ENCODE measurements around the gene RAD52.

Gene RAD52

DNA sequence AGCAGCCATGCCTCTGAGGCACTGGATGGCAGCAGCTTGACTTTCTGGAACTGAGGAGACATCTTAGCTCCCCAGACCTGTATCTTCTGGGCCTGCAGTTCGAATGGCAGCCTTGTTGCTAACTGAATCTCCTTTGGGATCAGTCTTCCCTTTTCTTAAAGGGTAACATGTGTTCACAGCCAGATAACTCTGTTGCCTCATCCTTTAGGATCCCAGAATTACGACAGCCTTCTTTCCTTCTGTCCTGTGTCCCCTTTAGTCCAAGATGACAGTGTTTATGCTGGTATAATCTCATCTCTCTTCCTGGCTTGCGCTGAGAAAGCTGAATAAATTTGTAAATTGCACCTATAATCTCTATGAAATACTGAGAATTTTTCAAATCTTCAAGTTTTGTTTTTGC is 32.5 kb upstream of the RAD52 start:
- H3K4me2 ChIP-seq (ENCODE audit: low read length), result no peak overlapping the region
- H3K4me1 ChIP-seq (ENCODE audit: control insufficient read depth, insufficient read depth, low read length), result peaks cover 9% of the 10 kb centered on the region
- H3K9ac ChIP-seq (ENCODE audit: low read depth, low read length), result no peak overlapping the region
- H3K27me3 ChIP-seq (ENCODE audit: control insufficient read depth, insufficient read depth, low read length), result no peaks in the 10 kb centered on the region
- H3K4me3 ChIP-seq (ENCODE audit: low read length), result no peak overlapping the region
- no peaks in the 10 kb centered on the region for H3K9me3 ChIP-seq (replicated peaks; ENCODE audit: low read length)
- no peaks in the 10 kb centered on the region for H3K36me3 ChIP-seq (ENCODE audit: insufficient read depth, low read length)

DNA sequence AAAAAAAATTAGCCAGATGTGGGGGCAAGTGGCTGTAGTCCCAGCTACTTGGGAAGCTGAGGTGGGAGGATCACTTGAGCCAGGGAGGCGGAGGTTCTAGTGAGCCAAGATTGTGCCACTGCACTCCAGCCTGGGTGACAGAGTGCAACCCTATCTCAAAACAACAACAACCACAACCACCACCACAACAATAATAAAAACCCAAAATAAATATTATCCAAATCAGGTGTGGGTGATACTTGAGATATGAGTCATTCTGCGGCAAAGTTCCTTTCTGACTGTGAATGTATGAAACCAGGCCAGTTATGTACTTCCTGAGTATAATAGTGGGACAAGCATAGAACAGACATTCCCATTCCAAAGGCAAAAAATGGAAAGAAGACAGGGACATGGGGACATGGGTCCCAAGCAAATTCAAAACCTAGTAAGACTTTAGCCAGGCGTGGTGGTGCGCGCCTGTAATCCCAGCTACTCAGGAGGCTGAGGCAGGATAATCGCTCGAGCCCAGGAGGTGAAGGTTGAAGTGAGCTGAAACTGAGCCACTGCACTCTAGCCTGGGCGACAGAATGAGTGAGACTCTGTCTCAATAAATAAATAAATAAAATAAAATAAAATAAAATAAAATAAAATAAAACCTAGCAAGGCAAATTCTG is 31.8 kb upstream of the RAD52 start:
- Histone ChIP-seq H3K9ac (ENCODE audit: low read depth, low read length) (no peak overlapping the region), H3K36me3 (ENCODE audit: insufficient read depth, low read length) (no peaks in the 10 kb centered on the region), H3K4me1 (ENCODE audit: control insufficient read depth, insufficient read depth, low read length) (peaks cover 9% of the 10 kb centered on the region), H3K27me3 (ENCODE audit: control insufficient read depth, insufficient read depth, low read length) (no peaks in the 10 kb centered on the region), H3K4me3 (ENCODE audit: low read length) (no peak overlapping the region), H3K9me3 (replicated peaks; ENCODE audit: low read length) (no peaks in the 10 kb centered on the region), H3K4me2 (ENCODE audit: low read length) (no peak overlapping the region)

DNA sequence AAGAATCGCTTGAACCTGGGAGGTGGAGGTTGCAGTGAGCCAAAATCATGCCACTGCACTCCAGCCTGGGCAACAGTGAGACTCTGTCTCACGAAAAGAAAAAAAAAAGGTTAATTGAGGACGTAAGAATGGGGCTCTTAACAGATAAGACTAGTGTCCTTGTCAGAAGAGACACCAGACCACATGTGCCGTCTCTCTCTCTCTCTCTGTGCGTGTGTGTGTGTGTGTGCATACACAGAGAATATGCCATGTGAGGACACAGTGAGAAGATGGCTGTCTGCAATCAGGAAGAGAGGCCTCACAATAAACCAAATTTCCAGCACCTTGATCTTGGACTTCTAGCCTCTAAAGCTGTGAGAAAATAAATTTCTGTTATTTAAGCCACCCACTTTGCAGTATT is 29.9 kb upstream of the RAD52 start:
- H3K36me3 ChIP-seq (ENCODE audit: insufficient read depth, low read length), result no peaks in the 10 kb centered on the region
- H3K4me2 ChIP-seq (ENCODE audit: low read length), result no peak overlapping the region
- no peaks in the 10 kb centered on the region for H3K9me3 ChIP-seq (replicated peaks; ENCODE audit: low read length)
- H3K9ac ChIP-seq (ENCODE audit: low read depth, low read length), result no peak overlapping the region
- H3K4me1 ChIP-seq (ENCODE audit: control insufficient read depth, insufficient read depth, low read length), result peaks cover 9% of the 10 kb centered on the region
- no peak overlapping the region for H3K4me3 ChIP-seq (ENCODE audit: low read length)
- H3K27me3 ChIP-seq (ENCODE audit: control insufficient read depth, insufficient read depth, low read length), result no peaks in the 10 kb centered on the region

DNA sequence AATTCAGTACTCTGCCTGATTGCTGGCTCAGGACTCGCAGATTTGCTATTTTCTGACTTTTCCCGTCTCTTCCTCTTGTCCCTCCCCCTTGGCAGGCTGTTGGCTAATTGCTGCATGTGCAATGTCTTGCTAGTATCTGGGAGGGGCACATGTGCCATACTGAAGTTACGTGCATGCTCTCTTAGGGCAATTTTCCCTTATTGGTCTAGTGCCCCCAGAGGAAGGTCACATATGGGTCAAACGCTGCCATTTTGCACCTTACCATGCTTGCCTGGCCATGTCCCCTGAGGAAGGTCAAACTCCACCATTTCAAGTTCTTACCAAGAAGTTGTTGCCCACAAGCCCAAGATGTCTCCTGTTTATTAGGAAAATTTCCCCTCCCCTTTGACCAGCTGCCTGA is 27.7 kb upstream of the RAD52 start:
- H3K4me2 ChIP-seq (ENCODE audit: low read length), result no peak overlapping the region
- H3K36me3 ChIP-seq (ENCODE audit: insufficient read depth, low read length), result no peaks in the 10 kb centered on the region
- H3K4me1 ChIP-seq (ENCODE audit: control insufficient read depth, insufficient read depth, low read length), result peaks cover 9% of the 10 kb centered on the region
- no peaks in the 10 kb centered on the region for H3K9me3 ChIP-seq (replicated peaks; ENCODE audit: low read length)
- H3K9ac ChIP-seq (ENCODE audit: low read depth, low read length), result no peak overlapping the region
- H3K27me3 ChIP-seq (ENCODE audit: control insufficient read depth, insufficient read depth, low read length), result no peaks in the 10 kb centered on the region
- no peak overlapping the region for H3K4me3 ChIP-seq (ENCODE audit: low read length)

DNA sequence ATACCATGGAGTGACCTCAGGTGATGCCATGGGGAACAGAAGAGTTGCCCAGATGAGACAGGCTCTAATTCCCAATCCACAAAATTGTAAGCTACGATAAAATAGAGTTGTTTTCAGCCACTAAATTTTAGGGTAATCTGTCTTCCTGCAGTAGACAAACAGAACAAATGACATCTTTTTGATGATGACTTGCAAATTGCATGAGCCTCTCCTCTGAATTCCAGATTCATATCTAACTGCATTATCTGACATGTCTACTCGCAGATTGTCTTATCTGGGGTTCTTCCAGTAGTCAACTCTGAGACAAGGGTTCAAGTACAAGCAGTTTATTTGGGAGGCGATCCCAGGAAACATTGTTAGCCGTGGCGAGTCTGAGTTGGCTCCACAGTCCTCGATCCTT is 27.1 kb upstream of the RAD52 start:
- Histone ChIP-seq H3K27me3 (ENCODE audit: control insufficient read depth, insufficient read depth, low read length) (no peaks in the 10 kb centered on the region), H3K4me3 (ENCODE audit: low read length) (no peak overlapping the region), H3K4me1 (ENCODE audit: control insufficient read depth, insufficient read depth, low read length) (peaks cover 9% of the 10 kb centered on the region), H3K4me2 (ENCODE audit: low read length) (no peak overlapping the region), H3K9ac (ENCODE audit: low read depth, low read length) (no peak overlapping the region), H3K36me3 (ENCODE audit: insufficient read depth, low read length) (no peaks in the 10 kb centered on the region), H3K9me3 (replicated peaks; ENCODE audit: low read length) (no peaks in the 10 kb centered on the region)

DNA sequence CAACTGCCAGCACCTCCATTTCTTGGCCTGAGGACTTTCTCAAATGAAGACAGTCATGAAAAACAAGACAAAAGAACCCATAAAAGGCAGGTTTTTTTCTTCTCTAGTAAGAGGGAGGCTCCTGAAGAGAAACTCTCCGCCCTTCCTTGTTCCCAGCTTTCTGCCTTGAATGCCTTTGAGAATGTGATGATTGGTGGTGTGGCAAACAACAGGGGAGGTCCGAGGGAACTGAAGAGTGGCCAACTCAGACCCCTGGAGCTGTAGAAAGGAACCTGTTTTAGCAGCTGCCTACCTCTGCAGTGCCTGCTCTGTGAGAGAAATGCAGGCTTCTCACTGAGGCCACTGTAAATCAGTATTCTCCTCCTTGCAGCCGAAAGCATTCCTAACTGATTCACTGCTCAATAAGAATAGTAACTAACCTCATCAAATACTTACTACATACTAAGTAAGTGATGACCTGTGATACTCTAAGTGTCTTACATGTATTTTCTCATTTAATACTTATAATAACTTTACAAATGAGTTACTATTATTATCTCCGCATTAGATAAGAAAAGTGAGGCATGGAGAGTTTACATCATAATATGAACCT is 24.9 kb upstream of the RAD52 start:
- H3K4me1 ChIP-seq (ENCODE audit: control insufficient read depth, insufficient read depth, low read length), result no peaks in the 10 kb centered on the region
- no peaks in the 10 kb centered on the region for H3K36me3 ChIP-seq (ENCODE audit: insufficient read depth, low read length)
- H3K9me3 ChIP-seq (replicated peaks; ENCODE audit: low read length), result no peaks in the 10 kb centered on the region
- H3K4me3 ChIP-seq (ENCODE audit: low read length), result no peak overlapping the region
- H3K27me3 ChIP-seq (ENCODE audit: control insufficient read depth, insufficient read depth, low read length), result no peaks in the 10 kb centered on the region
- no peak overlapping the region for H3K9ac ChIP-seq (ENCODE audit: low read depth, low read length)
- H3K4me2 ChIP-seq (ENCODE audit: low read length), result no peak overlapping the region

DNA sequence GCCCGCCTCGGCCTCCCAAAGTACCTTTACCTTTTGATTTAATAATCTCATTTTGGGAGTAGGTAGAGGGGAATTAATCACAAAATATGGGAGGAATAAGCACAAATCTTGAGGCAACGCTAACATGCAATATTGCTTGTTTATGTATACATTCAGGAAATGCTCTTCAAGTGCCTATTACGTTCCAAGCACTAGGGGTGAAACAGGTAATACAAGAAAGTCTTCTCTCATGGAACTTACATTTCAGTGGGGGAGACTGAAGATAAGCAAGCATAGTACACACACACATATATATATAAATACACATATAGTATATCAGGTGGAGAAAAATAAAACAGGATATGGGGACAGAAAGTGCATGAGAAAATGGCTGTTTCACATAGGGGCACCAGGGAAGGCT is 22.5 kb upstream of the RAD52 start:
- H3K36me3 ChIP-seq (ENCODE audit: insufficient read depth, low read length), result no peaks in the 10 kb centered on the region
- H3K9me3 ChIP-seq (replicated peaks; ENCODE audit: low read length), result no peaks in the 10 kb centered on the region
- H3K4me2 ChIP-seq (ENCODE audit: low read length), result no peak overlapping the region
- H3K27me3 ChIP-seq (ENCODE audit: control insufficient read depth, insufficient read depth, low read length), result no peaks in the 10 kb centered on the region
- H3K4me1 ChIP-seq (ENCODE audit: control insufficient read depth, insufficient read depth, low read length), result no peaks in the 10 kb centered on the region
- no peak overlapping the region for H3K9ac ChIP-seq (ENCODE audit: low read depth, low read length)
- no peak overlapping the region for H3K4me3 ChIP-seq (ENCODE audit: low read length)

DNA sequence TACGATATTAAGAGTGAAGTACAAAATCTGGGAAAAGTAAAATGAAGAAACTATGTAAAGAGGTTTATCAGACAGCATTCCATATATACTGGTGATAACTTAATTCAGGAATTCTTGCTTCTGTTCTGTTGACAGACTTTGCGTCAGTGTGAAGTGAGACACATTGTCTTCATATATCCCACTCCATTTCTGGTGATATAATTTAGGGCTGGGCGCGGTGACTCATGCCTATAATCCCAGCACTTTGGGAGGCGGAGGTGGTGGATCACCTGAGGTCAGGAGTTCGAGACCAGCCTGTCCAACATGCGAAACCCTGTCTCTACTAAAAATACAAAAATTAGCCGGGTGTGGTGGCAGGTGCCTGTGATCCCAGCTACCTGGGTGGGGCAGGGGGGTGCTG is 20.3 kb upstream of the RAD52 start:
- H3K4me1 ChIP-seq (ENCODE audit: control insufficient read depth, insufficient read depth, low read length), result no peaks in the 10 kb centered on the region
- no peak overlapping the region for H3K9ac ChIP-seq (ENCODE audit: low read depth, low read length)
- no peaks in the 10 kb centered on the region for H3K27me3 ChIP-seq (ENCODE audit: control insufficient read depth, insufficient read depth, low read length)
- no peaks in the 10 kb centered on the region for H3K9me3 ChIP-seq (replicated peaks; ENCODE audit: low read length)
- H3K4me2 ChIP-seq (ENCODE audit: low read length), result no peak overlapping the region
- no peak overlapping the region for H3K4me3 ChIP-seq (ENCODE audit: low read length)
- no peaks in the 10 kb centered on the region for H3K36me3 ChIP-seq (ENCODE audit: insufficient read depth, low read length)

DNA sequence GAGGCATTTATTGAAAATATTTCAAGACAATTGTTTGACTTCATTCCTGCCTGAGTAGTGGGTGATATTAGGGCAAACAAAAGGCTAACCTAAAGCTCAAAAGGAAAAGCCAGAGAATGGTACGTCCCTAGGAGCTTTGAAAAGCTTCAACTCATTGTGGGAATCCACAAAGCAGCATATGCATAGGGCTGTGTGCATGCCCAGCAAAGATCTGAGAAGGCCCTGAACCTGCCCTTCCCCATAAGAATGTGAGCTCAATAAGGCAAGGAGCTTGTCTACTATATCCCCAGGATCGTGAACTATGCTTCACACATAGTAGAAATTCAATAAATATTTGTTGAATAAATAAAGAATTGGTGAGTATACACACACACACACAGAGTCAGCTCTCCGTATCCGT is 19.1 kb upstream of the RAD52 start:
- no peaks in the 10 kb centered on the region for H3K27me3 ChIP-seq (ENCODE audit: control insufficient read depth, insufficient read depth, low read length)
- no peaks in the 10 kb centered on the region for H3K9me3 ChIP-seq (replicated peaks; ENCODE audit: low read length)
- H3K9ac ChIP-seq (ENCODE audit: low read depth, low read length), result no peak overlapping the region
- H3K4me3 ChIP-seq (ENCODE audit: low read length), result no peak overlapping the region
- H3K4me1 ChIP-seq (ENCODE audit: control insufficient read depth, insufficient read depth, low read length), result no peaks in the 10 kb centered on the region
- H3K36me3 ChIP-seq (ENCODE audit: insufficient read depth, low read length), result no peaks in the 10 kb centered on the region
- H3K4me2 ChIP-seq (ENCODE audit: low read length), result no peak overlapping the region

DNA sequence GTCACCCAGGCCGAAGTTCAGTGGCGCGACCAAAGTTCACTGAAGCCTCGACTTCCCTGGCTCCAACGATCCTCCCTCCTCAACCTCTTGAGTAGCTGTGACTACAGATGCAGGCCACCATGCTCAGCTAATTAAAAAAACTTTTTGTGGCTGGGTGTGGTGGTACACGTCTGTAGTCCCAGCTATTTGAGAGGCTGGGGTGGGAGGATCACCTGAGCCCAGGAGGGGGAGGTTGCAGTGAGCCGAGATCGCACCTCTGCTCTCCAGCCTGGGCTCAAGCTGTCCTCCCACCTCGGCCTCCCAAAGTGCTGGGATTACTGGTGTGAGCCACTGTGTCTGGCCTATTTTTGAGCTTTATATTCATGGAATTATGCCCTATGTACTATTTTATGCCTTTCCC is 18.1 kb upstream of the RAD52 start:
- H3K27me3 ChIP-seq (ENCODE audit: control insufficient read depth, insufficient read depth, low read length), result no peaks in the 10 kb centered on the region
- no peak overlapping the region for H3K4me3 ChIP-seq (ENCODE audit: low read length)
- H3K4me2 ChIP-seq (ENCODE audit: low read length), result no peak overlapping the region
- no peak overlapping the region for H3K9ac ChIP-seq (ENCODE audit: low read depth, low read length)
- H3K36me3 ChIP-seq (ENCODE audit: insufficient read depth, low read length), result no peaks in the 10 kb centered on the region
- H3K4me1 ChIP-seq (ENCODE audit: control insufficient read depth, insufficient read depth, low read length), result no peaks in the 10 kb centered on the region
- H3K9me3 ChIP-seq (replicated peaks; ENCODE audit: low read length), result no peaks in the 10 kb centered on the region

DNA sequence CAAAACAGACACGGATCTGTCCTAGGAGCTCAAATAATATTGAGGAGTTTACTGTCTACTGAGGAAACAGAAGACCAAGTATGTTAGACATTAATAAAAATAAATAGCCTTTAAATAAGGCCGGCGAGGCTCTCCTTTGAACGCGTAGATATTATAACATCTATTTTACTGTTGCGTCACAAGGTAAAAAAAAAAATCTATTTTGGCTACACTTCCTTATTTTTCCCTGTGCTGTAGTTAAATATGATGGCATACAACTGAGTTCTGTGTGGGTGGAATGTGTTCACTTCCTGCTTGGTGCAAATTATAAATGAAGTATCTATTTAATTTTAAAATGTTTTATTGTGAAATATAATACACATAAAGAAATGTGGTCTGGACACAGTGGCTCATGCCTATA is 17.2 kb upstream of the RAD52 start:
- Histone ChIP-seq H3K9ac (ENCODE audit: low read depth, low read length) (no peak overlapping the region), H3K4me3 (ENCODE audit: low read length) (no peak overlapping the region), H3K4me1 (ENCODE audit: control insufficient read depth, insufficient read depth, low read length) (no peaks in the 10 kb centered on the region), H3K36me3 (ENCODE audit: insufficient read depth, low read length) (no peaks in the 10 kb centered on the region), H3K27me3 (ENCODE audit: control insufficient read depth, insufficient read depth, low read length) (no peaks in the 10 kb centered on the region), H3K4me2 (ENCODE audit: low read length) (no peak overlapping the region), H3K9me3 (replicated peaks; ENCODE audit: low read length) (no peaks in the 10 kb centered on the region)

DNA sequence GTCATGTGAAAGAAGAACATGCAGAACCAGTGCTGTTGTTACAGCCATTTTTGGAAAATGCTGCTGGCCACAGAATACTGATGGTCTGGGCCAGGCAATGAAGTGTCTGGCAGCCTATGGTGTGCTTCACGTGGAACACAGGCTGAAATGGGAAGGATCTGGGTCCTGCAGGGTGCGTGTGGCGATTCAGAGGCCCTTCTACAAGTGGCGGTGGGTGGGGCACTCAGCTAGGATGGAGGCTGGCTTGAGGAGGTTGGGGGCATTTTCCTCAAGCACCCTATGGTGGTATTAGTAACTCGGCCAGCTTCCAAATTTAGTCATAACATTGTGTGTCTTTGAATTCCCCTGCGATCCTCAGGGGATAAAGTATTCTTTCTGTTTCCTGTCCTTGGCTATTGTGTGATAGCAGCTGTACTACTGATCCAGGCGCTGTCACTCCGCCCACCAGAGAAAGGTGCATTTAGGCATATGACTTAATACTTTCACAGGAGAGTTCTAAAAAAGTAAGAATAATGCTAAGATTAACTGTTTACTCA is 9.2 kb upstream of the RAD52 start:
- Histone ChIP-seq H3K4me1 (ENCODE audit: control insufficient read depth, insufficient read depth, low read length) (peaks cover 14% of the 10 kb centered on the region), H3K27me3 (ENCODE audit: control insufficient read depth, insufficient read depth, low read length) (no peaks in the 10 kb centered on the region), H3K36me3 (ENCODE audit: insufficient read depth, low read length) (no peaks in the 10 kb centered on the region), H3K9ac (ENCODE audit: low read depth, low read length) (no peak overlapping the region), H3K9me3 (replicated peaks; ENCODE audit: low read length) (no peaks in the 10 kb centered on the region), H3K4me2 (ENCODE audit: low read length) (no peak overlapping the region), H3K4me3 (ENCODE audit: low read length) (no peak overlapping the region)
